ENCODE measurements around the gene RALGDS.

The RALGDS gene

GRCh38 chr9:133161547-133161950, 40.5 kb upstream of the RALGDS start:
- no peak overlapping the region for H2AK5ac ChIP-seq (ENCODE audit: low read length, severe bottlenecking)
- no peak overlapping the region for H3K9ac ChIP-seq (ENCODE audit: low read length)
- H3K27me3 ChIP-seq (ENCODE audit: control insufficient read depth in 1 of 2, insufficient read depth in 1 of 2, low read length in 2 of 2) = peaks cover 0 to 32% of the 10 kb centered on the region in 2 experiments
- H3K27ac ChIP-seq (ENCODE audit: low read length, poor library complexity, severe bottlenecking) = no peak overlapping the region
- H3K4me1 ChIP-seq (ENCODE audit: control insufficient read depth, insufficient read depth, low read depth, low read length) = peaks cover 26% of the 10 kb centered on the region
- no peak overlapping the region for H2BK5ac ChIP-seq (ENCODE audit: low read depth, low read length, poor library complexity, severe bottlenecking)
- no peaks in the 10 kb centered on the region for H3K36me3 ChIP-seq (ENCODE audit: control insufficient read depth in 1 of 2, insufficient read depth in 2 of 2, low read depth in 1 of 2, low read length in 2 of 2)
- H2BK12ac ChIP-seq (ENCODE audit: low read length in 2 of 2) = no peak overlapping the region
- H3K9me3 ChIP-seq (ENCODE audit: control insufficient read depth, low read length) = no peaks in the 10 kb centered on the region
- no peak overlapping the region for H3K4ac ChIP-seq (ENCODE audit: low read depth in 1 of 2, low read length in 2 of 2)
- no peak overlapping the region for H3K14ac ChIP-seq (ENCODE audit: low read length in 2 of 2)
- no peak overlapping the region for H3K23ac ChIP-seq (ENCODE audit: low read length in 2 of 2)
- peaks cover 1% of the 10 kb centered on the region for H3K79me1 ChIP-seq (replicated peaks; ENCODE audit: low read length, poor library complexity, severe bottlenecking)
- H3K4me2 ChIP-seq (ENCODE audit: low read length, poor library complexity, severe bottlenecking) = no peak overlapping the region
- no peak overlapping the region for H2BK120ac ChIP-seq (ENCODE audit: low read depth, low read length)
- WGBS = 88% methylated on average over 4 of the region's 4 CpGs
- H3K18ac ChIP-seq (ENCODE audit: low read depth in 1 of 2, low read length in 2 of 2) = no peak overlapping the region
- H4K91ac ChIP-seq (ENCODE audit: low read length) = no peak overlapping the region
- H2BK15ac ChIP-seq (ENCODE audit: low read depth, poor library complexity, severe bottlenecking) = no peak overlapping the region
- no peak overlapping the region for H3K4me3 ChIP-seq (ENCODE audit: insufficient read depth in 1 of 2, low read depth in 1 of 2, low read length in 2 of 2)
- no peak overlapping the region for H4K8ac ChIP-seq (ENCODE audit: low read length)
- DNase-seq = no peak
- no peak overlapping the region for H2AFZ ChIP-seq (ENCODE audit: low read depth, low read length)

GRCh38 chr9:133160742-133161546, 39.9 kb upstream of the RALGDS start:
- Histone ChIP-seq H3K36me3 (ENCODE audit: control insufficient read depth in 1 of 2, insufficient read depth in 2 of 2, low read depth in 1 of 2, low read length in 2 of 2) (no peaks in the 10 kb centered on the region), H2BK12ac (ENCODE audit: low read length in 2 of 2) (no peak overlapping the region), H3K4me2 (ENCODE audit: low read length, poor library complexity, severe bottlenecking) (no peak overlapping the region), H2AFZ (ENCODE audit: low read depth, low read length) (no peak overlapping the region), H3K4ac (ENCODE audit: low read depth in 1 of 2, low read length in 2 of 2) (no peak overlapping the region), H2BK5ac (ENCODE audit: low read depth, low read length, poor library complexity, severe bottlenecking) (no peak overlapping the region), H3K4me1 (ENCODE audit: control insufficient read depth, insufficient read depth, low read depth, low read length) (peaks cover 26% of the 10 kb centered on the region), H4K8ac (ENCODE audit: low read length) (no peak overlapping the region), H3K27me3 (ENCODE audit: control insufficient read depth in 1 of 2, insufficient read depth in 1 of 2, low read length in 2 of 2) (peaks cover 0 to 29% of the 10 kb centered on the region in 2 experiments), H3K4me3 (ENCODE audit: insufficient read depth in 1 of 2, low read depth in 1 of 2, low read length in 2 of 2) (no peak overlapping the region), H3K27ac (ENCODE audit: low read length, poor library complexity, severe bottlenecking) (no peak overlapping the region), H2BK15ac (ENCODE audit: low read depth, poor library complexity, severe bottlenecking) (no peak overlapping the region), H2AK5ac (ENCODE audit: low read length, severe bottlenecking) (no peak overlapping the region), H3K9me3 (ENCODE audit: control insufficient read depth, low read length) (no peaks in the 10 kb centered on the region), H3K79me1 (replicated peaks; ENCODE audit: low read length, poor library complexity, severe bottlenecking) (peaks cover 1% of the 10 kb centered on the region), H3K18ac (ENCODE audit: low read depth in 1 of 2, low read length in 2 of 2) (no peak overlapping the region), H3K9ac (ENCODE audit: low read length) (no peak overlapping the region), H3K23ac (ENCODE audit: low read length in 2 of 2) (no peak overlapping the region), H2BK120ac (ENCODE audit: low read depth, low read length) (no peak overlapping the region), H3K14ac (ENCODE audit: low read length in 2 of 2) (no peak overlapping the region), H4K91ac (ENCODE audit: low read length) (no peak overlapping the region)
- WGBS = 70% methylated on average over 8 of the region's 9 CpGs
- DNase-seq = peak; percentile 94

GRCh38 chr9:133158695-133159094, 37.7 kb upstream of the RALGDS start:
- Histone ChIP-seq H3K27ac (ENCODE audit: low read length, poor library complexity, severe bottlenecking) (no peak overlapping the region), H3K4ac (ENCODE audit: low read depth in 1 of 2, low read length in 2 of 2) (no peak overlapping the region), H3K4me2 (ENCODE audit: low read length, poor library complexity, severe bottlenecking) (no peak overlapping the region), H3K79me1 (replicated peaks; ENCODE audit: low read length, poor library complexity, severe bottlenecking) (peaks cover 1% of the 10 kb centered on the region), H2BK120ac (ENCODE audit: low read depth, low read length) (no peak overlapping the region), H3K14ac (ENCODE audit: low read length in 2 of 2) (no peak overlapping the region), H3K23ac (ENCODE audit: low read length in 2 of 2) (no peak overlapping the region), H3K4me3 (ENCODE audit: insufficient read depth in 1 of 2, low read depth in 1 of 2, low read length in 2 of 2) (no peak overlapping the region), H3K9ac (ENCODE audit: low read length) (no peak overlapping the region), H3K27me3 (ENCODE audit: control insufficient read depth in 1 of 2, insufficient read depth in 1 of 2, low read length in 2 of 2) (peaks cover 0 to 15% of the 10 kb centered on the region in 2 experiments), H3K9me3 (ENCODE audit: control insufficient read depth, low read length) (no peaks in the 10 kb centered on the region), H3K4me1 (ENCODE audit: control insufficient read depth, insufficient read depth, low read depth, low read length) (peaks cover 14% of the 10 kb centered on the region), H3K18ac (ENCODE audit: low read depth in 1 of 2, low read length in 2 of 2) (no peak overlapping the region), H2BK5ac (ENCODE audit: low read depth, low read length, poor library complexity, severe bottlenecking) (no peak overlapping the region), H3K36me3 (ENCODE audit: control insufficient read depth in 1 of 2, insufficient read depth in 2 of 2, low read depth in 1 of 2, low read length in 2 of 2) (peaks cover 0 to 5% of the 10 kb centered on the region in 2 experiments), H2BK15ac (ENCODE audit: low read depth, poor library complexity, severe bottlenecking) (no peak overlapping the region), H4K8ac (ENCODE audit: low read length) (no peak overlapping the region), H2AFZ (ENCODE audit: low read depth, low read length) (no peak overlapping the region), H4K91ac (ENCODE audit: low read length) (no peak overlapping the region), H2BK12ac (ENCODE audit: low read length in 2 of 2) (no peak overlapping the region), H2AK5ac (ENCODE audit: low read length, severe bottlenecking) (no peak overlapping the region)
- WGBS = 100% methylated on average over 1 of the region's 3 CpGs
- DNase-seq = no peak

GRCh38 chr9:133155156-133155555, 34.1 kb upstream of the RALGDS start:
- H2BK12ac ChIP-seq (ENCODE audit: low read length in 2 of 2) = no peak overlapping the region
- WGBS = 88% methylated on average over 9 of the region's 9 CpGs
- peaks cover 0 to 10% of the 10 kb centered on the region in 2 experiments for H3K27me3 ChIP-seq (ENCODE audit: control insufficient read depth in 1 of 2, insufficient read depth in 1 of 2, low read length in 2 of 2)

More at GRCh38 chr9:133155156-133155555, 34.1 kb upstream of the RALGDS start:
- no peak overlapping the region for H3K4me2 ChIP-seq (ENCODE audit: low read length, poor library complexity, severe bottlenecking)
- H3K4me1 ChIP-seq (ENCODE audit: control insufficient read depth, insufficient read depth, low read depth, low read length) = no peaks in the 10 kb centered on the region
- no peak for DNase-seq
- no peak overlapping the region for H2BK15ac ChIP-seq (ENCODE audit: low read depth, poor library complexity, severe bottlenecking)
- no peaks in the 10 kb centered on the region for H3K9me3 ChIP-seq (ENCODE audit: control insufficient read depth, low read length)
- H2BK5ac ChIP-seq (ENCODE audit: low read depth, low read length, poor library complexity, severe bottlenecking) = no peak overlapping the region
- H3K79me1 ChIP-seq (replicated peaks; ENCODE audit: low read length, poor library complexity, severe bottlenecking) = no peaks in the 10 kb centered on the region
- H3K36me3 ChIP-seq (ENCODE audit: control insufficient read depth in 1 of 2, insufficient read depth in 2 of 2, low read depth in 1 of 2, low read length in 2 of 2) = peaks cover 0 to 8% of the 10 kb centered on the region in 2 experiments
- H3K27ac ChIP-seq (ENCODE audit: low read length, poor library complexity, severe bottlenecking) = no peak overlapping the region
- no peak overlapping the region for H3K18ac ChIP-seq (ENCODE audit: low read depth in 1 of 2, low read length in 2 of 2)
- no peak overlapping the region for H3K4ac ChIP-seq (ENCODE audit: low read depth in 1 of 2, low read length in 2 of 2)
- no peak overlapping the region for H2BK120ac ChIP-seq (ENCODE audit: low read depth, low read length)
- no peak overlapping the region for H3K9ac ChIP-seq (ENCODE audit: low read length)
- H4K8ac ChIP-seq (ENCODE audit: low read length) = no peak overlapping the region
- H2AFZ ChIP-seq (ENCODE audit: low read depth, low read length) = no peak overlapping the region
- no peak overlapping the region for H2AK5ac ChIP-seq (ENCODE audit: low read length, severe bottlenecking)
- H3K4me3 ChIP-seq (ENCODE audit: insufficient read depth in 1 of 2, low read depth in 1 of 2, low read length in 2 of 2) = no peak overlapping the region
- no peak overlapping the region for H4K91ac ChIP-seq (ENCODE audit: low read length)
- no peak overlapping the region for H3K23ac ChIP-seq (ENCODE audit: low read length in 2 of 2)
- H3K14ac ChIP-seq (ENCODE audit: low read length in 2 of 2) = no peak overlapping the region

Measured in mesenchymal stem cell (in vitro differentiated cells and primary cell).